ENCODE data around the gene RPP25L. TPM values are rescaled to one million over a fixed set of nuclear protein-coding genes. Genes with fewer than 3 reads are reported as not detected.

Gene RPP25L
- polyA plus RNA-seq, 1 of the 3 experiments (the other 2 are of a cell fraction), result 47.6 TPM

DNA sequence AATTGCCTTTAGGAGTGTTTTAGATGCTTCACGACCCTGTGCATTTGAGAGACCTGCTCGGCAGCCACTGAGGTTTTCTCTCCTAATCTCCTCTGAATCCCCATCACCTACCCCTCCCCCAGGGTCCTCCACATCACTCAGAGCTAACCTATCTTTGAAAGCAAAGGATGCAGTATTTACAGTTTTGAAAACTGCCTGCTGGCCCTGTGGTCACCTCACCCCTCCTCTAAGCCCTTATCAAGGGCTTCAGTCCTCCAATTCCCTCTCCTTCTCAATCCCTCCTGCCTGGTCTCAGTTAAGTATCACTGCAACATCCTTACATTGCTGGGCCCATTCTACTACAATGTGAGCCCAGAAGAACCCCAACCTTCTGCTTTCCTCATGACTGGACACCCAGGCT is 4.6 kb downstream of the RPP25L start:
- H3K9me3 ChIP-seq, result no peaks in the 10 kb centered on the region
- POLR2A ChIA-PET, result no interaction called here
- no peak for TF ChIP-seq TCF12 (IDR thresholded peaks at IDR 0.05)

DNA sequence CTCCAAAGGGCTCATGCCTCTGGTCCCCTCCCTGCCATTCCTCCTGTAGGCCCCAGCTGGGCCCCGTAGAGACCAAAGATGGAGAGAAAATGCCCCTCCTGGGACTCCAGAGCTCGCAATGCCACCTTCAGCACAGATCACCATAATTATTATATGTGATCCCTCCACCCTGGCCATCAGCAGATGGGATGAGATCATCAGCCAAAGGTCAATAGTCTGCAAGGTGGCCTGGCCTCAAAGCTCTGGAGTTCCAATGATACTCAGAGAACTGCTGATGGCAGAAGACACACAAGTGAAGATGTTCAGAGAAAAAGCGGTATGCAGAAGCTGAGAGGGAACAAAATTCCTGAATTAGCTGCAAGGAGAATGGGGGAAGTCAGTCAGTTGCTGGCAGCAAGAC is 5.0 kb downstream of the RPP25L start:
- ChIA-PET CTCF (interaction anchor here (1.3 to 7.9 kb wide), 8 partner anchors 14 to 203 kb away, joined by 3 to 112 read pairs (median 36); partner anchors contain the start of gene SIGMAR1), POLR2A (no interaction called here)

More for the DNA sequence above, 4.6 kb downstream of the RPP25L start:
- Histone ChIP-seq H3K36me3 (replicated peaks in 1 of 2; ENCODE audit: control insufficient read depth in 1 of 2, insufficient read depth in 2 of 2, low read length in 1 of 2) (no peaks in the 10 kb centered on the region), H3K27ac (ENCODE audit: low read depth in 2 of 2, low read length in 1 of 2) (no peak overlapping the region), H3K79me2 (ENCODE audit: insufficient read depth) (peaks cover 10% of the 10 kb centered on the region; the same call in 1 of the 2 replicates), H3K27me3 (ENCODE audit: insufficient read depth) (no peaks in the 10 kb centered on the region), H4K20me1 (ENCODE audit: insufficient read depth) (no peaks in the 10 kb centered on the region), H3K4me2 (no peak overlapping the region), H3K4me3 (ENCODE audit: low read depth in 2 of 2, low read length in 1 of 2) (no peak overlapping the region), H3F3A (replicated peaks; ENCODE audit: insufficient read depth) (no peaks in the 10 kb centered on the region), H2AFZ (ENCODE audit: low read depth) (no peak overlapping the region), H3K9me2 (no peaks in the 10 kb centered on the region), H3K9ac (no peak overlapping the region), H3K4me1 (ENCODE audit: control insufficient read depth in 1 of 2, insufficient read depth in 2 of 2, low read depth in 1 of 2, low read length in 1 of 2) (peaks cover 0 to 14% of the 10 kb centered on the region in 2 experiments; a peak in 1 of 4 replicates)
- CTCF ChIA-PET, result interaction anchor here (1.3 to 7.9 kb wide), 8 partner anchors 14 to 203 kb away, joined by 3 to 112 read pairs (median 36); partner anchors contain the start of gene SIGMAR1
- WGBS (ENCODE audit: low lambda C conversion rate), result 54% methylated on average over 2 of the region's 2 CpGs
- no peak for DNase-seq

More for the DNA sequence above, 5.0 kb downstream of the RPP25L start:
- TF ChIP-seq SMC3 (IDR thresholded peaks at IDR 0.05; ENCODE audit: low read depth, low read length) (no peak), USF1 (IDR thresholded peaks at IDR 0.05; ENCODE audit: borderline replicate concordance, low read depth) (no peak), JUND (IDR thresholded peaks at IDR 0.05) (no peak), ELF1 (IDR thresholded peaks at IDR 0.05) (no peak), NRF1 (IDR thresholded peaks at IDR 0.05; ENCODE audit: low read depth, low read length) (no peak), FOSL2 (IDR thresholded peaks at IDR 0.05; ENCODE audit: borderline replicate concordance, low read depth) (no peak), CTCF (IDR thresholded peaks at IDR 0.05) (no peak), IRF3 (IDR thresholded peaks at IDR 0.05; ENCODE audit: low read depth, low read length) (no peak), NFIC (IDR thresholded peaks at IDR 0.05; ENCODE audit: borderline replicate concordance) (no peak), POLR2AphosphoS5 (IDR thresholded peaks at IDR 0.05; ENCODE audit: low read depth, low read length) (no peak), RFX5 (IDR thresholded peaks at IDR 0.05; ENCODE audit: low read length) (no peak), MEF2A (IDR thresholded peaks at IDR 0.05; ENCODE audit: borderline replicate concordance, low read depth) (no peak), EP300 (IDR thresholded peaks at IDR 0.05; ENCODE audit: borderline replicate concordance in 1 of 2, low read depth in 1 of 2, low read length in 1 of 2) (no peak), RXRA (IDR thresholded peaks at IDR 0.05; ENCODE audit: borderline replicate concordance, low read depth) (no peak)
- TF ChIP-seq, protein P1, sequence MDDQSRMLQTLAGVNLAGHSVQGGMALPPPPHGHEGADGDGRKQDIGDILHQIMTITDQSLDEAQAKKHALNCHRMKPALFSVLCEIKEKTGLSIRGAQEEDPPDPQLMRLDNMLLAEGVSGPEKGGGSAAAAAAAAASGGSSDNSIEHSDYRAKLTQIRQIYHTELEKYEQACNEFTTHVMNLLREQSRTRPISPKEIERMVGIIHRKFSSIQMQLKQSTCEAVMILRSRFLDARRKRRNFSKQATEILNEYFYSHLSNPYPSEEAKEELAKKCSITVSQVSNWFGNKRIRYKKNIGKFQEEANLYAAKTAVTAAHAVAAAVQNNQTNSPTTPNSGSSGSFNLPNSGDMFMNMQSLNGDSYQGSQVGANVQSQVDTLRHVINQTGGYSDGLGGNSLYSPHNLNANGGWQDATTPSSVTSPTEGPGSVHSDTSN (IDR thresholded peaks at IDR 0.05), result no peak
- TF ChIP-seq, protein P2, sequence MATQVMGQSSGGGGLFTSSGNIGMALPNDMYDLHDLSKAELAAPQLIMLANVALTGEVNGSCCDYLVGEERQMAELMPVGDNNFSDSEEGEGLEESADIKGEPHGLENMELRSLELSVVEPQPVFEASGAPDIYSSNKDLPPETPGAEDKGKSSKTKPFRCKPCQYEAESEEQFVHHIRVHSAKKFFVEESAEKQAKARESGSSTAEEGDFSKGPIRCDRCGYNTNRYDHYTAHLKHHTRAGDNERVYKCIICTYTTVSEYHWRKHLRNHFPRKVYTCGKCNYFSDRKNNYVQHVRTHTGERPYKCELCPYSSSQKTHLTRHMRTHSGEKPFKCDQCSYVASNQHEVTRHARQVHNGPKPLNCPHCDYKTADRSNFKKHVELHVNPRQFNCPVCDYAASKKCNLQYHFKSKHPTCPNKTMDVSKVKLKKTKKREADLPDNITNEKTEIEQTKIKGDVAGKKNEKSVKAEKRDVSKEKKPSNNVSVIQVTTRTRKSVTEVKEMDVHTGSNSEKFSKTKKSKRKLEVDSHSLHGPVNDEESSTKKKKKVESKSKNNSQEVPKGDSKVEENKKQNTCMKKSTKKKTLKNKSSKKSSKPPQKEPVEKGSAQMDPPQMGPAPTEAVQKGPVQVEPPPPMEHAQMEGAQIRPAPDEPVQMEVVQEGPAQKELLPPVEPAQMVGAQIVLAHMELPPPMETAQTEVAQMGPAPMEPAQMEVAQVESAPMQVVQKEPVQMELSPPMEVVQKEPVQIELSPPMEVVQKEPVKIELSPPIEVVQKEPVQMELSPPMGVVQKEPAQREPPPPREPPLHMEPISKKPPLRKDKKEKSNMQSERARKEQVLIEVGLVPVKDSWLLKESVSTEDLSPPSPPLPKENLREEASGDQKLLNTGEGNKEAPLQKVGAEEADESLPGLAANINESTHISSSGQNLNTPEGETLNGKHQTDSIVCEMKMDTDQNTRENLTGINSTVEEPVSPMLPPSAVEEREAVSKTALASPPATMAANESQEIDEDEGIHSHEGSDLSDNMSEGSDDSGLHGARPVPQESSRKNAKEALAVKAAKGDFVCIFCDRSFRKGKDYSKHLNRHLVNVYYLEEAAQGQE (IDR thresholded peaks at IDR 0.05; ENCODE audit: low read depth, low read length), result no peak
- Histone ChIP-seq H4K20me1 (ENCODE audit: insufficient read depth) (no peaks in the 10 kb centered on the region), H3K9ac (no peak overlapping the region), H3K4me1 (ENCODE audit: control insufficient read depth in 1 of 2, insufficient read depth in 2 of 2, low read depth in 1 of 2, low read length in 1 of 2) (peaks cover 0 to 12% of the 10 kb centered on the region in 2 experiments; a peak in 1 of 4 replicates), H3K4me2 (no peak overlapping the region), H3K9me3 (no peaks in the 10 kb centered on the region), H3K36me3 (replicated peaks in 1 of 2; ENCODE audit: control insufficient read depth in 1 of 2, insufficient read depth in 2 of 2, low read length in 1 of 2) (no peaks in the 10 kb centered on the region), H3K27me3 (ENCODE audit: insufficient read depth) (no peaks in the 10 kb centered on the region), H2AFZ (ENCODE audit: low read depth) (no peak overlapping the region), H3K9me2 (no peaks in the 10 kb centered on the region), H3K27ac (ENCODE audit: low read depth in 2 of 2, low read length in 1 of 2) (no peak overlapping the region), H3K79me2 (ENCODE audit: insufficient read depth) (peaks cover 10% of the 10 kb centered on the region; the same call in 1 of the 2 replicates), H3K4me3 (ENCODE audit: low read depth in 2 of 2, low read length in 1 of 2) (no peak overlapping the region), H3F3A (replicated peaks; ENCODE audit: insufficient read depth) (no peaks in the 10 kb centered on the region)
- no peak for DNase-seq
- 92% methylated on average over 3 of the region's 3 CpGs for WGBS (ENCODE audit: low lambda C conversion rate)
